Activated T-helper 1 cell treated with Interleukin-2 at 50 U/mL for 16 hours (primary cell): Measurements from ENCODE around the gene PHACTR3.

Experiments used
- DNase-seq: peaks from one replicate; pipeline ENCODE4 v3.0.0-alpha.2; 2020; ENCODE audit warnings: low read depth

PHACTR3 gene

DNA sequence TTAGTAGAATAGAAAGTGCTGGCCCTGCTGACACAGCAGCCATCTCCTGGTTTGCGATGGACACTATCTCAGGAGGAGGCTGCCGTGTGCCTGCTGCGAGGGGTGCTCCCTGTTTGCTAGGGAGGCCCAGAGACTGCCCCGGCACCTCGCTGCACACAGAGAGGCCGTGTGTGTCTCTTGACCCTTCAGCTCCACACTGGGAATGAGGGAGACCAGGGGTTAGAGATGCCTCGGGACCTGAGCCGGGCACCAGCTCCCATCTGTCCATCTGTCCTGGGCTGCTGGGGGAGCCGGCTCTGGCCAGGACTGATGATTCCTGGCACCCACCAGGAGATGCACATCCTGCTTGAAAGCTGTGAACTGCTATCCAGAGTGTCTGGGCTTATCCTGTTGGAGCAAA lies 18.2 kb downstream of the PHACTR3 start:
- DNase-seq: no peak

DNA sequence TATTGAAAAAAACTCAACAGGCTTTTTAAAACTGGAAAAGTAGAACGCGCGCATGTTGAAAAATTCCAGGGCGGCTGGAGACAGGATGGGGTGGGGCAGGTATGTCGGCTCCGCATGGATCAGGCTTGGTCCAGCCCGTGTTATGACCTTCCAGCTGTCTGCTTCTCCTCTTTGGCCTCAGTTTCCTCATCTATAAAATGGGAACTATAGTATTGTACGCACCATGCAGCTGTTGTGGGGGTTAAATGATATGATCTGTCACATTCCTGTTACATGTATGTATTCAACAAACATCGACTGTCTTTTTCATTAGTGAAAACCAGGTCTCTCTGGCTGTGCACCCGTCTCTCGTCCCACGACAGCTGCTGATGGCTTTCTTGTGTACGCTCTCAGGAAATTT lies 18.8 kb downstream of the PHACTR3 start:
- no peak for DNase-seq

DNA sequence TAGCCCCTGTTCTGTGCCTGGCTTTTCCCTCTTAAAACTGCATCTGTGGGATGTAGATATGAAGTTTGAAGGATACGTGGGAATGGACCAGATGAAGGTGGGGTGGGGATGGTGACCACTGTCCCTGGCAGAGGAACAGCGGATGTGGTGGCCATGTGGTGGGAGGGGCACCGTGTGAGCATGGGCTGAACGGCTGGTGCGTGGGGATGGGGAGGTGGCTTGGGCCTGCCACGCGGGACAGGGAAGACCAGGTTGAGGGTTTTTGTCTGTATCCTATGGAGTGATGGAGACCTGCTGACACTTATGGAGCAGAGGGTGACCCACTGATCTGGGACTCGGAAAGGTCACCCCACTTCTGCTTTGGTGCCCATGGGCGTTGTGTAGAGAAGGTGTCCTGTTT lies 19.2 kb downstream of the PHACTR3 start:
- no peak for DNase-seq

DNA sequence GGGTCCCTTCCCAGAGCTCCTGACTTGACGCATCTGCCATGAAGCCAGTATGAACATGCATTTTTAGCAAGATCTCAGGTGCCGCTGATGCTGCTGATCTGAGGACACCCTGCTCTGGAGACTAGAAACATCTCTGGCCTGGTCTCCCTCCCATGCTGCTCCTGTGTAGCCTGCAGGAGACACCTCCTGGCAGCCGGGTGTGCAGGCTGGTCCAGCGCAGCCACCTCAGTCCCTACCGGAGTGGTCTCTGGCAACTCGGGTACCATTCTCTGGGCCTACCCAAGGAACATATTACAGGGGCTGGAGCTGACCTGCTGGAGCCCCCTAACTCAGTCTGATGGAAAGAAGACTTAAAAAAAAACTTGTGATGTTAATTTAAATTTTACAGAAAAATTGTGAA lies 20.1 kb downstream of the PHACTR3 start:
- no peak for DNase-seq

DNA sequence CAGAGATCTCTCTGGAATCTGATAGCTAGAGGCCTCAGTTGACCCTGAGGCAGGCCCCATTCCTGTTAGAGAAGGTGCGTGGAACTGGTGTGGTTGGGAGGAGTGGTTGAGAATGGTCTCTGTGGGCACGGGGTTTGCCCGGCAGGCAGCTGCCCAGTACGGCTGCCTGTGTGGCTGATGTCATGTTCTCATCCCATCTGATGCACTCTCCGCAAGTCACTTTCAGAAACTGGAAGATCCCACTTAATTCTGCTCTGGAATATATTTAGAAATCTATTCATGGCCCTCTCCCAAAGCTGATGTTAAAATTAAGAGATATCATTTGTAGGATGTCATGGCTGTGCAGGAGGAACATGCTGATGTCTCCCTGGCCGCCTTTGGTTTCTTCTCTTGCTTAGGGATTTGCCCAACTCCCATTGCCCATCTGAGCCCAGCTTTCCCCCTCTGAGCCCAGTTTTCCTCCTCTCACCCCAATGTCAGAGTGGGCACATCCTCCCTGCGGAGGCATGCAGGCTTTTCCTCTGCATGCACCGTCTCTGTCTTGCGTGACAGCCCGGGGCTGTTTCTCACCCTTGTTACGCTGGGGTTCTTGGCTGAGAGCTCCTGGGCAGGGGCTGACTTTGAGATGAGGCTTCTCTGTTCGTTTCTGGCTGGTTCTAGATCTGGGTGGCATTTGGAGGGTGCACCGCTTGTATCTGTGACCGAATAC lies 21.0 kb downstream of the PHACTR3 start:
- no peak for DNase-seq

DNA sequence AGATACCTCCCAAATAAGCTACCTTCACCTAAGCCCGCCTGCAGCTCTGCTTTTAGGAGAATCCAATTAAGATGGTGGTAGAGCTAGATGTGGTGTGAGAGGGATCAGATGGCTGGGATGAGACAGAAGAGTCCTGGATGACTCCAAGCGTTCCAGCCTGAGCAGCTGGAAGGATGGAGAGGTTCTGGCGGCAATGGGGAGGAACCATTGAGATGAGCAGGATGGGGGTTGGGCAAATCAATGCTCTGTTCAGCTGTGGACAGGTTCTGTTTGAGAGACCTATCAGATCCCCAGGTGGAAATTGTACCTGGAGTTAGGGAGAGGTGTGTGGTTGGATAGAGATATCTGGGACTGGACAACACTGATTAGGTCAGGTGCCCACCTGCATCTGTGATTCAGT lies 23.0 kb downstream of the PHACTR3 start:
- DNase-seq: no peak

DNA sequence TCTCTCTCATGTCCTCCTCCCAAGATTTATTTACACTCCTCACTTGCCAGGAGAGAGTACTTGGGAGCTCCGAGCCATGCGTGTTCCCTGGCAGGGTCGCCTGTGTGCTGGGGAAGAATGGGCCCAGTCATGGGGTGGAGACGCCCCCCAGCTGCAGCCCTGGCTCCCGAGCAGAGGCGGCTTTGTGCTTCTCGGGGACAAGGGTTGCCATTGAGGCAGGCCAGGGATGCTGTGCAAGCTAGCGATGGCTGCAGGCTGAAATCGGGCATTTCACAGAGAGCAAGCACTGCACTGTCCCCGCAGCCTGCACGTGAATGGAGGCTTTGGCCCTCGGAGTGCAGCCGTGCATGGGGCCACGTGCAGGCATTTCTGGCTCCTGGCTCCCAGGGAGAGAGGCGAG lies 23.8 kb downstream of the PHACTR3 start:
- no peak for DNase-seq

DNA sequence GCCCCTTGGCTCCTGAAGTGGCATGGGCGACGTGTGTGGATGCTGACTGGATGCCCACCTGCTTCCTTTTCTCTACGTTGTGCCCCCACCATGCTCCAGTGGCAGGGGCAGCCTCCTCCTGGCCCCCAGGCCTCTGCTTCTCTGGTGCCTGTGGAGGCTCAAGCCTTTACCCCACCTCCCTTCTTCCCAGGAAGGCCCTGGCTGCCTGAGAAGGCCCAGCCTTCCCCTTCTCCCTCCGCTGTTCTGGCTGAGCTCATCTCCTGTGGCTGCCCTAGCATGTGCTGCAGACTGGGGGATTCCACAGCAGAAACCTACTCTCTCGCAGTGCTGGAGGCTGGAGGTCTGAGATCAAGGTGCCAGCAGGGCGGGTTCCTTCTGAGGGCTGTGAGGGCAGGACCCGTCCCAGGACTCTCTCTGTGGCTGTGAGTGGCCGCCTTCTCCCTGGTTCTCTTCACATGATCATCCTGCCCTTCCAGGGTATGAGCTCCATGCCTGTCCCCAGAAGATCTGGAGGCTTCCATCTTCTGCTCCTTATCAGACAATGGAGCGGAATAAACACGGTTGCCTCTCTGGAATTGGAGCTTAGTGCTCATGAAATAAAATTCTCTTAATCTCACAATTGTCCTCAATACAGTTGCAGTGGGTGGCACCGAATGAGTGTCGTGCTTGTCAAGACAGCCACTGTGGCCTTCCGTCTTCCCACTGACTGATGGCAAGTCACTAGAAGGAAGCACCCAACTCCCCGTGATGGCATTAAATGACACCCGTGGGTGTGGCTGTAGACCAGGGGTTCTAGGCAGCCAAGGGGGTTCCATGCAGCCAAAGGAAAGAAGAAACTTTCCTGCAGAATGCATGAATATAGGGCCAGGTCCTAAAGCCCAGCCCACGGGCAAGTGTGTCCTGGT lies 25.1 kb downstream of the PHACTR3 start:
- DNase-seq: no peak

DNA sequence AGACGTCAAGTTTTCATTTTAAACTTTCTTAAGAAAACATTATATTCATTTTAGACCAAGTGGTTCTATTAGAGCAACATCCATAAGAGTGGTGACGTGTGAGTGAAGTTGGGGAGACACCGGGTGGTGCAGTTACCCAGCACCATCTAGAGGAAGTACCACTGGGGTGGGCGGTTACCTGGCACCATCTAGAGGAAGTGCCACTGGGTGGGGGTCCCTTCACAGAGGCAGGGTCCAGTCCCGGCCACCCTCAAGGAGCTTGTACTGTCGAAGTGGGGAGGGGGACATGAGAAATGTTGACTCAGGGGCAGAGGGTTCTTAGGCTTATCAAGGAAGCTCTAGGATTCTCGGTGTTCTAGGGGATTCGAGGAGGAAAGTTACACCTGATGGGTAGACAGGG lies 26.2 kb downstream of the PHACTR3 start:
- DNase-seq: no peak

DNA sequence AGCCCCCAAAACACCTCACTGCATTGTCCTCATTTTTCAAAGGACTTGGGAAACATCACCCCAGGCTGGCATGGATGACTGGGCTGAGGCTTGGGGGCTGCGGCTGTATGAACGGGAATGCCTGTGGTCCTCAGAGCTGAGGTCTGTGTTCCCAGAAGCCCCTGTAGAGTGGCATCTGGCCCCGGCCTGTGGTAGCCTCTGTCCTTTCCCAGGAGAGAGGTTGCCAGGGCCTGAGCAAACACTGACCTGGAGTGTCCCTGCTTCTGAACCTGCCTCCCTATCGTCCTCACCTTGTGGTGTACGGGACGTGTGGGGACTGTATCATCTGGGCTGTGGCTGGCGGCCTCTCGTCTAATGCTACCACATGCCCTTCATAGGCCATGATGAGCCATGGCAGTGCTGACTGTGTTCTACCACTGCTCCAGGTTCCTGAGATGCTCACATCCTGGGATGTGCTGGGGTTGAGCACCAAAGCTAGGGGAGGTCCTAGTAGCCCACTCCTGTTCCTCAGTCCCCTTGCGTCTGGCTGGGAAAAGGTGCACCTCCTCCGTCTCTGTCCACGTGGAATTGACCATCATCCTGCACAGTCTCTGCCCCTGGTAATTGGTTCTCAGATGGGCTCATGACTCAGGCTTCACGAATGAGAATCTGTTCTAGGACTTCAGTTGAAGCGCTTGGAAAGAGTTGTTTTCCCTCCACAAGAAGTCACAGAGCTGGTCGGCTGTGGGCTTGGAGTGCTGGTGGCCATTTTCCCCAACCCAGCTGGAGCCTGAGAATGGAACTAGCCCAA lies 27.6 kb downstream of the PHACTR3 start:
- DNase-seq: no peak

DNA sequence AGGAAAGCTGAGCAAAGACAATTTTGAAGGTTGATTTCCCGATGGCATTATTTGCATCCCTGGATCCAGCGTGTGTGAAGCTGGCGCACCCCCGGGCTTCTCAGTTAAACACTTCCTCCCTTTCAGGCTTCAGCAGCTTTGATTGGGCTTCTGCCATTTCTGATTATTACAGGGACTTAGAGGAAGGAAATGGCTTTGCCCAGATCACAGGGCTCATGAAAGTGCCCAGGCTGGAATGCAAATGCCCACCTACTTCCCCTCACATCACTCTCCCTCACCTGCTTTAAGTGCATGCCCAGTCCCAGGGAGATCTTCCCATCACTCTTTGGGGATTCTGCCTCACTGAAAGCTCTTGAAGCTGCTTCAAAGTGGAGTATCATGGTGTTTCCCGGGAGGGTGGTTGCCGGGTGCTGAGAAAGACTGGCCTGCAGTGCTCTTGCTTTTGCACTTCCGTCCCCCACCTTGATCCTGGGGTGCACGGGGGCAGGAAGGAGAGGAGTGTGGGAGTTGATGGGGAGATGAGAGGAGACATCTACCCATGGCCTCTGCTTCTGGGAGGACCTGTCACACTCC lies 28.3 kb downstream of the PHACTR3 start:
- DNase-seq: no peak

DNA sequence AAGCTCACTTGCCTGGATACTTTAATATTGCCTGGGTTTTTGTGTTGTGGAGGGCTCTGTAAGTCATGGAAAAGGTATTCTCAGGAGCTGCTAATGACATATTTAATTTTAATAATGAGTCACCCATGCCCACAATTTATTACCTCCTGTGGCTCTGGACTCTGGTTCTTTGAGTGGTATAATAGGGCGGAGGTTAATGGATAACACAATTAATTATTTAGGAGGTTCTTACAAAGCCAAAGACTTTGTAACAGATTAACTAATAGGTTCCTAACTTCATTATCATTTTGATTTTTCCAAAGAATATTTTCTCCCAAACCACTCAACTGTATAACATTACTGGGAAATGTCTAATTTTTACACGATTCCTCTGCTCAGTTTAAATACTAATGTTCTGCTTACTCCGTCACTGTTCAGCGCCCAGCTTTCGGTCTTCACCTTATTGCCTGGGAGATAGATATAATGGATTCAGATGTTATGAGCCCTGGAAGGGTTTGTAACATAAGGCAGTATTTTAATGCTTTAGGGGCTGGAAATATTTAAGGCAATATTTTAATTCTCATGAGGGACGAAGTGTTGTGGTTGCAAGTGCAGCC lies 29.4 kb downstream of the PHACTR3 start:
- DNase-seq: no peak

DNA sequence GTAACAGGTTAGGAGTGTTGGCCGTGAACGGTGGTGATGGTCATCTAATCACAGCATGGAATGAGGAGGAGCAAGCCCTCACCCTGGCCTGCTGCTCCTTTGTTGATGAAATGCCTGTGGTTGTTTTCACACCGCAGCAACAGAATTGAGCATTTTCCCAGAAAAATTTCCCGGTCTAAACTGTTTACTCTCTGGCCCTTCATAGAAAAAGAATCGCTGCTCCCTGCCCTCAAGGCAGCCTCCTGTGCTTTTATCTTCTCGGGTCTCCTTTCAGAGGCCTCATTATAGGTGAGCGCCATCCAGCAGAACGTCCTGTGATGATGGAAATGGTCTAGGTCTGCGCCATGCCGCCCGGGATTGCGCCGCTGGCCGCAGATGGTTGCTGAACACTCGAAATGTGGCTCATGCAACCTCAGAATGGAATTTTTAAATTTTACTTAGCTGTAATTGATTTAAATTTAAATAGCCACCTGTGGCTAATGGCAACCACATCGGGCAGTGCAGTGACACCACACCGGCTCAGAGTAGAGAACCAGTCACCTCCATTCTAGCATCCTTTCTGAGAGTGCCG lies 30.2 kb downstream of the PHACTR3 start:
- no peak for DNase-seq

DNA sequence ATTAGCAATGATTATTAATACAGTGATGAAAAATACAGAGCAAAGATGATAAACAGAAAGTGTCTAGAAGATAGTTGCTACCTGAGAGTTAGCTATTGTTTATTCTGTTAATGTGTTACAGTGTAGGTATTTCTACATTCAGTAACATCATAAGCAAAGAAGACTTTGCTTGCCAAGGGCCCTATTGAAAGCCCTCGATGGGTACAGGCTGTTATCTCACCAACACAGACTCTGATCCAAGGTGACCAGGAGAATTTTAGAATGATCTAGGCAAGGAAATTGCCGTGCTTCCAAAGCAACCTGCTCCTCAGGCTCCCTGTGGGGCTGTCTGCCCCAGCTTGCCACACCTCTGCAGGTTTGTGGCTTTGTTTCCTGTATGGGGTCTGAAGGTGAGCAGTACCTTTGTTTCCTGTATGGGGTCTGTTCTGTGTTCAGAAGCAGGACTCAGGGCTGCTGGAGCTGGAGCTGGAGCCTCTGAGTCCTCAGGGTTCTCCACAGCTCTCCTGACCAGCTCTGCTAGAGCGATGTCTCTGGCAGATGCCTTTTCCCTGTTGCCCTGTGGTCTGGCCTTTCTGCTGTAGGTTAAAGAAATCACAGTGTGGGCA lies 32.5 kb downstream of the PHACTR3 start:
- no peak for DNase-seq

DNA sequence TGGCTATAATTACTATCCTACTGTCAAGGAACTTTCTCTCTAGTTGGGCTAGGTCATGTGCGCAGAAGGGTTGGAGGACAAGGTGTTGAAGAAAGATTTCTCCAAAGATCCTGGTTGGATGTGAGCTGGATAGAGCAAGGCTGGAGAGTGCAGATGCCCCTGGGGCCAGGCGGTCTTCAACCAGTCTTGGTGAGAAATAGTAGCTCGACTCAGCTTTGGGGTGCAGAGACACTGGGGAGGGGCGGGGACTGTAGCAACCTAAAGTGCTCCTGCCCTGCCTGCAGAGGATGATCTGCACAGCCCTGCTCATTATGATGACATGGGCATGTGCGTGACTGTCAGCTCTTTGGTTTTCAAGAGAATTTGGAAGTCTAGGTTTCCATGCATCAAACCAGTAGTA lies 35.9 kb downstream of the PHACTR3 start:
- DNase-seq: no peak

DNA sequence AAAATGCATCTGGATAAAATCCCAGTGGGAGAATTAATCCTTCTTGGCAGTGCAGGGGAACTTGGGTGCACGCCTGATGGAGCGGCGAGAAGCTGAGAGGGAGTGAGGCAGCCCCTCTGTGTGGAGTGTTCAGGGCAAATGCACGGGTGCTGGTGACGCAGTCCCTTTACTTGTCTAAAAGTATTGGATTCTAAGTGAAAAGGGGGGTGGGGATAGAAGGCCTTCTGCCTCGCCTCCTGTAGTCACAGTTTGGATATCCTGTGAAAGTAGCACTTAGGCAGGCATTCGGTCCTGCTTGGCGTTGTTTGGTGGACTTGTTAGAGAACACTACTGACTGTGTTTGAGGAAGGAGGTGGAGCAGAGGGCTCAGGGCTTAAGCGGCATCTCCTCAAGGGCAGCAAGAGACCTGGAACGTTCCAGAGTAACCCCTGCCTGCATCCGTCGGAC lies 39.3 kb downstream of the PHACTR3 start:
- no peak for DNase-seq

DNA sequence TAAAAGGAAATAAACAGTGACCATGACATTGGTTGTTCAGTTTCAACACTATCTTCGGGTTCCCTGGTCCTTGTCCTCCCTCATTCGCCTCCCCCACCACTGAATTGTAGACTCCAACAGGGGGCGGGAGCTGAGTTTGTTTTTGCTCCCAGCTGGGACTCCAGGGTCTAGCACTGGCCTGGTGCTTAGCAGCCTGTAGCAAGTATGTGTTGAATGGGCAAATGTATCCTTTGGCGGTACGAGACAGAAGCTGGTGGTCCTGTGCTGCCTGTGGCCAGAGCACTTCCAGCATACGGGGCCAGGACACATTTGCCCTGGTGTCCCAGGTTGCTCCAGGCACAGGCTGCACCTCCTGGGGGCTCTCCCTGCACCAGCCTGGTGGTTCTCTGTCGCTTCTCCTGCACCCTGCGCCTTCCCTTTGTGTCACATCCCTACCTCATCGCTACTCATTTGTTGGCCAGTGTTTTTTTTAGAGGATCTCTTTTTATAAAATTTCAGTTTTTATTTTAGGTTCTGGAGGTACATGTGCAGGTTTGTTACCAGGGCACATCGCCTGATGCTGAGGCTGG lies 40.1 kb downstream of the PHACTR3 start:
- no peak for DNase-seq

DNA sequence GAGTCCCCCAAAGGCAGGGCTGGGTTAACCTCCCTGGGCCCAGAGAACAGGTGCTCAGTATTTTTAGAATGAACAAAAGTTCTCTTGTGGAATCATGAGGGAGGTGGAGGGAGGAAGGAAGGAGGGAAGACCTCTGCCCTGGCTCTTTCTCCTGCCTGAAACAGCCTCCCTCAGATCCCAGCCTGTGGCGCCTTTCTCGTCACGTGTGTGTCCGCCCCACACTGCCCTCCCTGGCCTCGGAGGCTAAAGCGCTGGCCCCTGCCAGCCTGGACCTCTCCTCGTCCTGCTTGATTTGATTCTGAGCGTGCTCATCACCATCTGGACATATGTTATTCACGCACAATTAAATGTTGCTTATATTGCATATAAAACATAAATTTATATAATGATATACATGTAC lies 40.9 kb downstream of the PHACTR3 start:
- DNase-seq: no peak

DNA sequence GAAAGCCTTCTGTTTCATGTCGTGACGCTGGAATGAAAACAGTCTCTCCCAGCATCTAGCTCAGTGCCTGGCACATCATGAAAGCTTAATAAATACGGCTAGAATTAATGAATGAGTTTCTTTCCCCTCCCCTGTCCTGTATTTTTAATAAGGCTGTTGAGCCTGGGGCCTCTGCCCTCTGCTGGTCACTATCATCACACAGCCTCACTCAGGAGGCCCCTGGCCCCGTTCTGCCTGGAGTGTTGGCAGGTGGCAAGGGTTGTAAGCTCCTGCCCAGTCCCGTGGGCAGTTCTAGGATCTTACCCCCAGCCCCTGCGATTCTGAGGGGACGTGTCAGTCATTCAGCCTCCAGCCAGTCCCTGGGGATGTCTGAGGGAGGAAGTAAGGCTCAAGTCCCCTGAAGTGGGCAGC lies 41.4 kb downstream of the PHACTR3 start:
- DNase-seq: no peak

DNA sequence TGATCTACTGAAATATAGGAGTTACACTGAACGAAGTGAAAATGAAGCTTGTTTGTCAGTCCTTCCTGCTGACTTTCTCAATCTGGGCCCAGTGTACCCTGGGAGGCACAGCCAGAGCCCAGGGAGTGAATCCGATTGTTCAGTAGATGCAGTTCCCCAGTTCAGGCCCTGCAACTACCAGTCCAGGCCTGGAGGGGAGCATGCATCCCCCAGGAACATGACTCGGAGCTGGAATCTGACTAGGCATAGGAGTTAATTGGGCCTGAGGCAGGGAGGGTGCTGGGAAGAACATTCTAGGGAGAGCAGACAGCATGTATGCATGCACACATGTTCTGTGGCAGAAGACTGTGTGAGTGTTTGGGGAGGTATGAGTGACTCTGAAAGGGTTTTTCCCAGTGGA lies 42.1 kb downstream of the PHACTR3 start:
- no peak for DNase-seq

DNA sequence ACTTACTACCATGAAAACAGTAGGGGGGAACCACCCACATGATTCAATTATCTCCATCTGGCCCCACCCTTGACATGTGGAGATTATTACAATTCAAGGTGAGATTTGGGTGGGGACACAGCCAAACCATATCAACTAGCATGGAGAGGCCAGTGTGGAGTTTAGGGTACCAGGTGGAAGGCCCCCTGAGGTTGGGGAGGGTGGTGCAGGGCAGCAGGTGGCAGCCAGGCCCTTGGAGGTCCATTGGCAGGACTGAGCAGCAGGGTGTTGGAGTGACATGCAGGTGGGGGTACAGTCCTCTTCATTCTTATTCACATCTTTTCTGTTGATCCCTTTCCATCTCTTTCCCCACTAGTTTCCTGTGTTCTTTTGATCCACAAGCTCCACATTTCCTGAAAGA lies 42.9 kb downstream of the PHACTR3 start:
- no peak for DNase-seq
